HS-5 (cell line): ENCODE results near the gene MIS12.

Source experiments
- DNase-seq: peaks from one replicate; pipeline ENCODE4 v3.0.0-alpha.2; 2012; ENCODE audit warnings: low read depth

Gene MIS12

GRCh38 chr17:5500247-5500588 lies 13.9 kb downstream of the MIS12 start:
- DNase-seq: no peak

GRCh38 chr17:5500589-5501391 lies 14.4 kb downstream of the MIS12 start:
- DNase-seq: no peak

GRCh38 chr17:5501685-5502084 lies 15.3 kb downstream of the MIS12 start:
- no peak for DNase-seq

GRCh38 chr17:5502552-5502951 lies 16.2 kb downstream of the MIS12 start:
- DNase-seq: no peak

- DNase-seq: no peak
Measured at GRCh38 chr17:5506307-5506706, 19.9 kb downstream of the MIS12 start.

GRCh38 chr17:5508810-5509209 lies 22.4 kb downstream of the MIS12 start:
- DNase-seq: no peak

GRCh38 chr17:5509482-5509881 lies 23.1 kb downstream of the MIS12 start:
- DNase-seq: no peak

GRCh38 chr17:5510771-5511170 lies 24.4 kb downstream of the MIS12 start:
- no peak for DNase-seq

- no peak for DNase-seq
Measured at GRCh38 chr17:5511401-5512225, 25.2 kb downstream of the MIS12 start.

GRCh38 chr17:5513628-5514027 lies 27.3 kb downstream of the MIS12 start:
- DNase-seq: no peak

- DNase-seq: no peak
Measured at GRCh38 chr17:5514976-5515375, 28.6 kb downstream of the MIS12 start.

GRCh38 chr17:5516060-5516792 lies 29.9 kb downstream of the MIS12 start:
- peak; percentile 99 for DNase-seq

- no peak for DNase-seq
Measured at GRCh38 chr17:5522476-5522875, 36.1 kb downstream of the MIS12 start.

- no peak for DNase-seq
Measured at GRCh38 chr17:5523249-5523648, 36.9 kb downstream of the MIS12 start.

- DNase-seq: peak; percentile 94
Measured at GRCh38 chr17:5526821-5527598, 40.6 kb downstream of the MIS12 start.

- no peak for DNase-seq
Measured at GRCh38 chr17:5527601-5528250, 41.4 kb downstream of the MIS12 start.

- DNase-seq: no peak
Measured at GRCh38 chr17:5530265-5531084, 44.1 kb downstream of the MIS12 start.

GRCh38 chr17:5531085-5531418 lies 44.7 kb downstream of the MIS12 start:
- no peak for DNase-seq

GRCh38 chr17:5532581-5532980 lies 46.2 kb downstream of the MIS12 start:
- no peak for DNase-seq

- DNase-seq: no peak
Measured at GRCh38 chr17:5533486-5534315, 47.3 kb downstream of the MIS12 start.
